GM12865 (cell line): ENCODE data around the gene SLC66A3.

ENCODE experiments used
- DNase-seq: peaks from one replicate; pipeline ENCODE4 v3.0.0; 2010; ENCODE audit warnings: low read depth
- H3K4me3 ChIP-seq: 2 replicates; pipeline ENCODE4 v1.5.1; 2011; ENCODE audit warnings: mild to moderate bottlenecking, low read depth, low read length, control low read depth
- TF ChIP-seq, protein P1 (sequence below): IDR thresholded peaks from 2 replicates; pipeline ENCODE4 v1.5.1; 2011; ENCODE audit warnings: low read length, control low read depth, low read depth, inconsistent platforms; ENCODE audit not compliant: insufficient read depth; ENCODE audit errors: missing control alignments

The SLC66A3 gene

GRCh38 chr2:11155381-11156035 lies at the start of gene SLC66A3:
Gene SLC66A3, plus strand, starts transcription at chr2:11155467. Its CDS starts 80 bp downstream, at chr2:11155547.
- H3K4me3 ChIP-seq: peak within 1 kb of the TSS; percentile 79
- DNase-seq: peak; percentile 89
- TF ChIP-seq, protein P1, sequence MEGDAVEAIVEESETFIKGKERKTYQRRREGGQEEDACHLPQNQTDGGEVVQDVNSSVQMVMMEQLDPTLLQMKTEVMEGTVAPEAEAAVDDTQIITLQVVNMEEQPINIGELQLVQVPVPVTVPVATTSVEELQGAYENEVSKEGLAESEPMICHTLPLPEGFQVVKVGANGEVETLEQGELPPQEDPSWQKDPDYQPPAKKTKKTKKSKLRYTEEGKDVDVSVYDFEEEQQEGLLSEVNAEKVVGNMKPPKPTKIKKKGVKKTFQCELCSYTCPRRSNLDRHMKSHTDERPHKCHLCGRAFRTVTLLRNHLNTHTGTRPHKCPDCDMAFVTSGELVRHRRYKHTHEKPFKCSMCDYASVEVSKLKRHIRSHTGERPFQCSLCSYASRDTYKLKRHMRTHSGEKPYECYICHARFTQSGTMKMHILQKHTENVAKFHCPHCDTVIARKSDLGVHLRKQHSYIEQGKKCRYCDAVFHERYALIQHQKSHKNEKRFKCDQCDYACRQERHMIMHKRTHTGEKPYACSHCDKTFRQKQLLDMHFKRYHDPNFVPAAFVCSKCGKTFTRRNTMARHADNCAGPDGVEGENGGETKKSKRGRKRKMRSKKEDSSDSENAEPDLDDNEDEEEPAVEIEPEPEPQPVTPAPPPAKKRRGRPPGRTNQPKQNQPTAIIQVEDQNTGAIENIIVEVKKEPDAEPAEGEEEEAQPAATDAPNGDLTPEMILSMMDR: no peak

DNA sequence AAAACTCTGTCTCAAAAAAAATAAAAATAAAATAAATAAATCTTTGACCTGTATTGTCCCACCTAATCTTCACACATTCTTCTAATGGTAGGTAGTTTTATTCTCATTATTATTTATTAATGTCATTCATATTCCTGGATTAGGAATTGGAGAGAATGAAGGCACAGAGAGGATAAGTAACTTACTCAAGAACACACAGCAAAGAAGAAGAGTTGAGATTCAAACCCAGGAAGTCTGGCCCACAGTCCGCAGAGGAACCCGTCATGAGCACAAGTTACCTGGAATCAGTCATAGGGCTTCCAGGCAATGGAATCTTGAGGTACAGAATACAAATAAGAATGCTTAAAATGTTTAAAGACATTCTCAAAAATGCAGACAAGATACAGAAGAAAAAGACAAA lies 46.3 kb upstream of the SLC66A3 start:
- no peak overlapping the region for H3K4me3 ChIP-seq
- DNase-seq: no peak
- TF ChIP-seq, protein P1: no peak

DNA sequence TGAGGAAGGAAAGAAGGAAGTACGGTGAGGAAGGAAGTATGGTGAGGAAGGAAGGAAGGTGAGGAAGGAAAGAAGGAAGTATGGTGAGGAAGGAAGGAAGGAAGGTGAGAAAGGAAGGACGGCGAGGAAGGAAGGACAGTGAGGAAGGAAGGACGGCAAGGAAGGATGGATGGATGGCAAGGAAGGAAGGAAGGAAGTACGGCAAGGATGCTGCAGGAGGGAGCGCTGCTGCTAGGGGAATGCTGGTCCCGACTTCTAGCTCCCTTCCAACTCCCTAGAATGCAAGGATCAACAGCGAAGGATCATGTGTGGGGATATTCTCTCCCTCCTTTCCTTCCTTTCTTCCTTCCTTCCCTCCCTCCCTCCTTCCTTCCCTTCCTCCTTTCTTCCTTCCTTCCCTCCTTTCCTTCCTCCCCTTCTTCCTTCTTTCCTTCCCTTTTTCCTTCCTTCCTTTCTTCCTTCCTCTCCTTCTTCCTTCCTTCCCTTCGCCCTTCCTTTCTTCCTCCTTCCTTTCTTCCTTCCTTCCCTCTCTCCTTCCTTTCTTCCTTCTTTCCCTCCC lies 42.3 kb upstream of the SLC66A3 start:
- TF ChIP-seq, protein P1: no peak
- no peak for DNase-seq
- H3K4me3 ChIP-seq: no peak overlapping the region

GRCh38 chr2:11117776-11118175 lies 37.5 kb upstream of the SLC66A3 start:
- DNase-seq: no peak
- no peak overlapping the region for H3K4me3 ChIP-seq
- TF ChIP-seq, protein P1: no peak

DNA sequence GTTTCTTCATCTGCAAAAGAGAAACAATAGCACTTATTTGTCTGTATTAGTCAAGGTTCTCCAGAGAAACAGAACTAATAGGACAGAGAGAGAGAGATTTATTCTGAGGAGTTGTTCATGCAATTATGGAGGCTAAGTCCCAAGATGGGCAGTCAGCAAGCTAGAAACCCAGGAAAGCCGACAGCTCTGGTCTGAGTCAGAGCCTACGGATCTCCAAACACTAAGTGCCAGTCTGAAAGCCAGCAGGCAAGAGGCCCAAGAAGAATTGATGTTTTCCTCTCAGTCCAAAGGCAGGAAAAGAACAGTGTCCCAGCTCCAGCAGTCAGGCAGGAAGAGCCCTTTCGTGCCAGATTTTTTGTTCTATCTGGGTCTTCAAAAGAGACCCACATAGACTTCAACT lies 36.5 kb upstream of the SLC66A3 start:
- no peak for DNase-seq
- TF ChIP-seq, protein P1: no peak
- no peak overlapping the region for H3K4me3 ChIP-seq

- no peak overlapping the region for H3K4me3 ChIP-seq
- no peak for DNase-seq
- TF ChIP-seq, protein P1: no peak
Observed at GRCh38 chr2:11121099-11121822, 34.0 kb upstream of the SLC66A3 start.
